H1 (cell line): ENCODE results near the gene CACNA1C. TPM values are rescaled to one million over a fixed set of nuclear protein-coding genes. Genes with fewer than 3 reads are reported as not detected.

Experiments
- CTCF ChIA-PET: fragments of 300-600 bp; sonication (Branson Sonifier 250); formaldehyde crosslinking; loops from one replicate; lab custom pipeline; 2021; ENCODE audit not compliant: partially characterized antibody; lab: Charles Lee
- POLR2A ChIA-PET: fragments of 300-600 bp; sonication (Branson Sonifier 250); formaldehyde crosslinking; loops from one replicate; lab custom pipeline; 2021; ENCODE audit warnings: inconsistent platforms; ENCODE audit not compliant: partially characterized antibody; lab: Charles Lee
- DNase-seq, 2 experiments: peaks; one replicate each; pipeline versions ENCODE4 v3.0.0 to v3.0.0-alpha.2; 2010 to 2022; ENCODE audit warnings: low spot score in 2 of 2, low read depth in 1 of 2, mixed read lengths in 1 of 2
- FAIRE-seq: peaks from 2 replicates; lab custom pipeline; 2011; peaks lifted over from hg19 to GRCh38; lab: Jason Lieb, UNC
- H2AFZ ChIP-seq: 2 replicates; pipeline ENCODE4 v1.8.1; 2012; ENCODE audit warnings: low read length, inconsistent platforms
- H2AK5ac ChIP-seq: 2 replicates; pipeline ENCODE4 v1.6.1; 2013; ENCODE audit warnings: low read depth, low read length
- H2BK120ac ChIP-seq: replicated peaks from 2 replicates; pipeline ENCODE3; 2013; ENCODE audit warnings: low read depth, low read length, inconsistent platforms
- H2BK12ac ChIP-seq: 2 replicates; pipeline ENCODE4 v1.6.1; 2013; ENCODE audit warnings: low read depth, low read length
- H2BK15ac ChIP-seq: 2 replicates; pipeline ENCODE4 v1.6.1; 2013; ENCODE audit warnings: low read length
- H2BK20ac ChIP-seq: 2 replicates; pipeline ENCODE4 v1.6.1; 2013; ENCODE audit warnings: low read length
- H2BK5ac ChIP-seq: 2 replicates; pipeline ENCODE4 v1.6.1; 2013; ENCODE audit warnings: low read depth, low read length
- H3K14ac ChIP-seq: 2 replicates; pipeline ENCODE4 v1.6.1; 2013; ENCODE audit warnings: inconsistent platforms; ENCODE audit not compliant: insufficient read length
- H3K18ac ChIP-seq: 2 replicates; pipeline ENCODE4 v1.6.1; 2013; ENCODE audit warnings: low read length; ENCODE audit errors: extremely low read depth
- H3K23ac ChIP-seq: 2 replicates; pipeline ENCODE4 v1.6.1; 2013; ENCODE audit warnings: inconsistent platforms; ENCODE audit not compliant: insufficient read length
- H3K23me2 ChIP-seq: 2 replicates; pipeline ENCODE4 v1.6.1; 2013; ENCODE audit warnings: low read depth, low read length
- H3K27ac ChIP-seq: 2 replicates; pipeline ENCODE4 v1.6.1; 2011; ENCODE audit warnings: low read depth, low read length, inconsistent platforms
- H3K27me3 ChIP-seq, 4 experiments: replicated peaks in 1 of 4; 1 replicate in 1 of 4; 2 replicates in 3 of 4; pipeline versions ENCODE4 v1.6.1 to v1.8.1; 2011 to 2013; ENCODE audit warnings: low read length in 3 of 4, mild to moderate bottlenecking in 3 of 4, inconsistent platforms in 2 of 4, mixed read lengths in 2 of 4, moderate library complexity in 1 of 4; ENCODE audit not compliant: control insufficient read depth in 3 of 4, insufficient read depth in 3 of 4; ENCODE audit errors: extremely low read depth in 1 of 4
- H3K36me3 ChIP-seq, 4 experiments: 2 replicates each; pipeline versions ENCODE4 v1.6.1 to v1.8.1; 2011 to 2013; ENCODE audit warnings: mild to moderate bottlenecking in 4 of 4, low read length in 3 of 4, moderate library complexity in 2 of 4, control low read depth in 1 of 4, inconsistent platforms in 1 of 4; ENCODE audit not compliant: insufficient read depth in 4 of 4, control insufficient read depth in 2 of 4
- H3K4ac ChIP-seq: replicated peaks from 2 replicates; pipeline ENCODE3; 2013; ENCODE audit warnings: low read length, low read depth, mixed read lengths, inconsistent platforms; ENCODE audit not compliant: insufficient read length
- H3K4me1 ChIP-seq, 4 experiments: replicated peaks in 1 of 4; 1 replicate in 1 of 4; 2 replicates in 3 of 4; pipeline versions ENCODE4 v1.6.1 to v1.8.1; 2011 to 2013; ENCODE audit warnings: low read length in 3 of 4, inconsistent platforms in 2 of 4, mixed read lengths in 1 of 4; ENCODE audit not compliant: insufficient read depth in 4 of 4, control insufficient read depth in 3 of 4
- H3K4me2 ChIP-seq, 2 experiments: 2 replicates each; pipeline versions ENCODE4 v1.6.1 to v1.8.1; 2011 to 2013; ENCODE audit warnings: low read depth in 2 of 2, low read length in 2 of 2, control low read depth in 1 of 2, inconsistent platforms in 1 of 2, mild to moderate bottlenecking in 1 of 2; ENCODE audit not compliant: insufficient read depth in 1 of 2
- H3K4me3 ChIP-seq, 4 experiments: fragments of 200-600, 300-600 bp in 1 of 4; sonication (generic), shearing (Covaris generic), sonication (Bioruptor Twin) in 1 of 4; 2 replicates each; pipeline versions ENCODE4 v1.5.1 to v1.8.1; 2011 to 2016; ENCODE audit warnings: low read length in 4 of 4, low read depth in 3 of 4, control low read depth in 2 of 4, inconsistent platforms in 2 of 4, mild to moderate bottlenecking in 2 of 4, mixed read lengths in 1 of 4, moderate library complexity in 1 of 4; ENCODE audit not compliant: insufficient read depth in 2 of 4; ENCODE audit errors: extremely low read depth in 1 of 4
- H3K56ac ChIP-seq: replicated peaks from 2 replicates; pipeline ENCODE3; 2013; ENCODE audit warnings: low read depth, mild to moderate bottlenecking, mixed read lengths, low read length, inconsistent platforms; ENCODE audit not compliant: insufficient read length
- H3K79me1 ChIP-seq: 2 replicates; pipeline ENCODE4 v1.6.1; 2013; ENCODE audit warnings: low read depth, low read length, control low read depth
- H3K79me2 ChIP-seq, 2 experiments: 2 replicates each; pipeline versions ENCODE4 v1.6.1 to v1.8.1; 2012 to 2013; ENCODE audit warnings: low read length in 2 of 2, mild to moderate bottlenecking in 2 of 2, inconsistent platforms in 1 of 2; ENCODE audit not compliant: insufficient read depth in 2 of 2, control insufficient read depth in 1 of 2
- H3K9ac ChIP-seq, 4 experiments: replicated peaks in 1 of 4; 1 replicate in 1 of 4; 2 replicates in 3 of 4; pipeline versions ENCODE4 v1.6.1 to v1.8.1; 2011 to 2013; ENCODE audit warnings: low read depth in 3 of 4, low read length in 3 of 4, control low read depth in 2 of 4, mild to moderate bottlenecking in 2 of 4, moderate library complexity in 2 of 4, inconsistent platforms in 1 of 4; ENCODE audit errors: extremely low read depth in 1 of 4
- H3K9me3 ChIP-seq, 2 experiments: 2 replicates each; pipeline versions ENCODE4 v1.6.1 to v1.8.1; 2012 to 2013; ENCODE audit warnings: mild to moderate bottlenecking in 2 of 2, moderate library complexity in 2 of 2, control low read depth in 1 of 2, inconsistent platforms in 1 of 2, low read depth in 1 of 2, low read length in 1 of 2, mixed read lengths in 1 of 2; ENCODE audit not compliant: insufficient read depth in 2 of 2
- H4K20me1 ChIP-seq, 2 experiments: replicated peaks in 1 of 2; 2 replicates each; pipeline versions ENCODE3 to v1.8.1; 2011 to 2013; ENCODE audit warnings: inconsistent platforms in 2 of 2, low read length in 2 of 2, mild to moderate bottlenecking in 1 of 2; ENCODE audit not compliant: insufficient read depth in 2 of 2, control insufficient read depth in 1 of 2
- H4K5ac ChIP-seq: 2 replicates; pipeline ENCODE4 v1.6.1; 2013; ENCODE audit warnings: low read length, low read depth, mixed read lengths, inconsistent platforms; ENCODE audit not compliant: insufficient read length
- H4K8ac ChIP-seq: 2 replicates; pipeline ENCODE4 v1.8.0; 2013; ENCODE audit warnings: mild to moderate bottlenecking, moderate library complexity, low read length, inconsistent platforms; ENCODE audit not compliant: insufficient read depth; ENCODE audit errors: extremely low read depth
- H4K91ac ChIP-seq: replicated peaks from 2 replicates; pipeline ENCODE3; 2013; ENCODE audit warnings: low read length, mixed read lengths, inconsistent platforms; ENCODE audit not compliant: insufficient read length
- ASH2L ChIP-seq: fragments of 200-600, 300-600 bp; sonication (generic); IDR thresholded peaks from one replicate; pipeline ENCODE4 v1.7.1; 2017; ENCODE audit warnings: low read length
- CBX8 ChIP-seq: fragments of 300-800, 300-1000 bp; sonication (generic); IDR thresholded peaks from 2 replicates; pipeline ENCODE4 v1.7.1; 2016; ENCODE audit warnings: low read depth, low read length, borderline replicate concordance
- EGR1 ChIP-seq: IDR thresholded peaks from 2 replicates; pipeline ENCODE4 v1.6.1; 2011; ENCODE audit warnings: low read depth, low read length, borderline replicate concordance
- KDM5A ChIP-seq: fragments of 200-600 bp; IDR thresholded peaks from 2 replicates; pipeline ENCODE4 v1.7.1; 2012; ENCODE audit warnings: mild to moderate bottlenecking, low read length, inconsistent platforms, mixed read lengths
- POLR2AphosphoS5 ChIP-seq: IDR thresholded peaks from 2 replicates; pipeline ENCODE4 v1.6.1; 2011; ENCODE audit warnings: low read depth, low read length
- SIRT6 ChIP-seq: IDR thresholded peaks from one replicate; pipeline ENCODE4 v1.7.1; 2012; ENCODE audit warnings: low read length, inconsistent platforms
- SIX5 ChIP-seq: IDR thresholded peaks from 2 replicates; pipeline ENCODE4 v1.6.1; 2011; ENCODE audit warnings: mild to moderate bottlenecking, low read depth, low read length
- SP4 ChIP-seq: IDR thresholded peaks from 2 replicates; pipeline ENCODE4 v1.6.1; 2012; ENCODE audit warnings: low read length, inconsistent platforms
- SRF ChIP-seq: IDR thresholded peaks from 2 replicates; pipeline ENCODE4 v1.6.1; 2011; ENCODE audit warnings: mild to moderate bottlenecking, low read depth, low read length, moderate library complexity
- TCF12 ChIP-seq: IDR thresholded peaks from 2 replicates; pipeline ENCODE4 v1.6.1; 2011; ENCODE audit warnings: low read depth, mild to moderate bottlenecking, low read length
- WGBS, 2 experiments: shearing (Covaris generic) in 1 of 2; methylation state at CpG; one replicate each; pipeline versions ENCODE4 v1.1.6 to v1.1.7; 2013 to 2015; ENCODE audit warnings: low lambda C conversion rate in 2 of 2, mixed read lengths in 2 of 2, inconsistent platforms in 1 of 2, low coverage in 1 of 2, missing lambda C conversion rate in 1 of 2; ENCODE audit not compliant: insufficient replicate concordance in 2 of 2, insufficient coverage in 1 of 2, insufficient read length in 1 of 2; ENCODE audit errors: extremely low coverage in 1 of 2, missing lambda C conversion rate in 1 of 2; 5-methylcytosine and 5-hydroxymethylcytosine counted together
- polyA plus RNA-seq, 7 experiments: library from polyadenylated mRNA; depleted of rRNA in 3 of 7; stranded (reverse) in 5 of 7; unstranded in 2 of 7; fragments of >200 nt in 5 of 7; fragments of 200-250 nt in 2 of 7; gene quantifications; 1 replicate in 5 of 7; 2 replicates in 1 of 7; 4 replicates in 1 of 7; pipeline versions ENCODE4 v1.2.1 to v1.2.3, GENCODE V29; 2011 to 2013; ENCODE audit warnings: missing spikeins in 2 of 7, mixed read lengths in 2 of 7
- total RNA-seq: library from RNA; stranded (reverse); fragmentation: NEBNext Ultra II Directional; extraction: Animal tissue kit (Norgen Biotek cat#: 25700); gene quantifications from 2 replicates; pipeline ENCODE4 v1.2.1, GENCODE V29; 2021

CACNA1C gene
- total and polyA plus RNA-seq, 2 of the 8 experiments (the other 6 are each of a cell fraction or from before 2014, with no cell fraction given): 1.3 TPM

DNA sequence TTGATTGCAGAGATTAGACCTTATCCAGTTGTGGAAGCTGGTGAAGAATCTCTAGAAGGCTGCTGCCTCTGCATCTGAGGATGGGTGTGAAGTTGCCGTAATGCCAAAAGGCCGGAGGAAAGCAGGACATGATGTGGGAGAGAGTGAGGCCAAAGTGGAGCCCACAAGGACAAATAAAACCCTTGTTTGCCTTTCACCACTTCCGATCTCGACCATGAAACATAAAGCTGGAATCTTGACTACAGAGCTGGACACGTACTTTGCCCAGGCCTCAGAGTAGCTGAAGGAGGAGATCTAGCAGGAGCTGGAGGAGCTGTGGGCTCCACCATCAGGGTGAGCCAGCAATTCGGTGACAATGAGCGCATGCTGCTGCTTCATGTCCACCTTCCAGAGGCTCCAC lies 5.0 kb upstream of the CACNA1C start:
- Histone ChIP-seq H3K36me3 (no peaks in the 10 kb centered on the region), H2BK120ac (no peak overlapping the region), H4K5ac (no peak overlapping the region), H3K27ac (no peak overlapping the region), H4K8ac (no peak overlapping the region), H3K4me3 (no peak overlapping the region), H3K18ac (no peak overlapping the region), H4K20me1 (peaks cover 0 to 2% of the 10 kb centered on the region in 2 experiments), H2AFZ (no peak overlapping the region), H3K56ac (no peak overlapping the region), H2AK5ac (no peak overlapping the region; the same call in 1 of the 2 replicates), H3K9me3 (no peaks in the 10 kb centered on the region), H3K9ac (no peak overlapping the region), H3K79me2 (no peaks in the 10 kb centered on the region), H3K4me2 (no peak overlapping the region), H3K14ac (no peak overlapping the region), H3K4ac (no peak overlapping the region), H2BK15ac (no peak overlapping the region), H2BK5ac (no peak overlapping the region), H3K79me1 (no peaks in the 10 kb centered on the region; the same call in 1 of the 2 replicates), H2BK12ac (no peak overlapping the region), H3K4me1 (peaks cover 1 to 6% (median 3%) of the 10 kb centered on the region in 4 experiments; a peak in 6 of 7 replicates), H2BK20ac (no peak overlapping the region), H3K27me3 (peaks cover 4 to 16% (median 14%) of the 10 kb centered on the region in 4 experiments), H4K91ac (no peak overlapping the region), H3K23me2 (no peaks in the 10 kb centered on the region), H3K23ac (no peak overlapping the region)
- WGBS, 2 experiments: 93% methylated on average over 7 of the region's 7 CpGs; no CpG with 5 or more reads in 1 of the 2 experiments
- ChIA-PET CTCF (interaction anchor here (0.9 to 5.0 kb wide), 11 partner anchors 10 to 244 kb away, joined by 3 to 25 read pairs (median 5); no protein-coding TSS in a partner anchor), POLR2A (no interaction called here)
- FAIRE-seq: no peak
- TF ChIP-seq SRF: no peak
- no peak for TF ChIP-seq TCF12
- no peak for TF ChIP-seq CBX8
- no peak for TF ChIP-seq POLR2AphosphoS5
- TF ChIP-seq SP4: no peak
- no peak for TF ChIP-seq ASH2L
- TF ChIP-seq KDM5A: no peak
- no peak for TF ChIP-seq SIX5
- TF ChIP-seq EGR1: no peak
- no peak for TF ChIP-seq SIRT6
- DNase-seq: no peak
